Stimulated activated CD8-positive, alpha-beta memory T cell treated with anti-CD3 and anti-CD28 coated beads, Interleukin-7, amount 100 ng/mL, for 24 hours (primary cell): ENCODE measurements around the gene SBNO2.

Experiments
- DNase-seq: peaks from one replicate; pipeline ENCODE4 v3.0.0-alpha.2; 2020; ENCODE audit warnings: low read depth

The SBNO2 gene

DNA sequence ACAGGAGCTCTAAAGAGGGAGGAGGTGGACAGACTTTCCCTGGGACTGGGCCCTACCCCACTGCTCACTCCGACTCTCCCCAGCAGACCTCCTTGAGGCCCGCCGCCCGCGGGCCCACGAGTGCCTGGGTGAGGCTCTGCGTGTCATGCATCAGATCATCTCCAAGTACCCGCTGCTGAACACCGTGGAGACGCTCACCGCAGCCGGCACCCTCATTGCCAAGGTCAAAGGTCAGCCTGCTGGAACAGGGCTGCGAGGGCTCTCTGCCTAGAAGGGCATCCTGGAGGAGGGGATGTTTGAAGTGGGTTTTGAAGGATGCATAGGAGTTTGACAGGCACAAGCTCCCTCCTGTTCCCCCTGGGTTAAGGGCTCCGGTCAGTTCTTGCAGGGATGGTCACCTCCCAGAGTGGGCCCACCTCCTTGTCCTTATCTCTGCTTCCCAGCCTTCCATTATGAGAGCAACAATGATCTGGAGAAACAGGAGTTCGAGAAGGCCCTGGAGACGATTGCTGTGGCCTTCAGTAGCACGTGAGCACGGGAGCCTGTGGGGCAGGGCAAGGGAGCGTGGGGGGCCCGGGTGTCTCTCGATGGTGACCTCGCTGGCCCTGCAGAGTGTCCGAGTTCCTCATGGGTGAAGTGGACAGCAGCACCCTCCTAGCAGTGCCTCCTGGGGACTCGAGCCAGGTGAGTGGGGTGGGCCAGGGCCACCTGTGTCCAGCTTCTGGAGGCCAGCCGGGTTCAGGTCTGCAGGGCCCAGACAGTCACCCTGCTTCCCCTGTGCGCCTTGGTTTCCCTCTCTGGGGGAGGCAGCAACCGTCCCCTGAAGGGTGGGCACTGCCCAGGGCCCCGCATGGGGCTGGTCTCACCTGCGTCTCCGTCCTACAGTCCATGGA is 100.8 kb downstream of the SBNO2 start:
- no peak for DNase-seq

DNA sequence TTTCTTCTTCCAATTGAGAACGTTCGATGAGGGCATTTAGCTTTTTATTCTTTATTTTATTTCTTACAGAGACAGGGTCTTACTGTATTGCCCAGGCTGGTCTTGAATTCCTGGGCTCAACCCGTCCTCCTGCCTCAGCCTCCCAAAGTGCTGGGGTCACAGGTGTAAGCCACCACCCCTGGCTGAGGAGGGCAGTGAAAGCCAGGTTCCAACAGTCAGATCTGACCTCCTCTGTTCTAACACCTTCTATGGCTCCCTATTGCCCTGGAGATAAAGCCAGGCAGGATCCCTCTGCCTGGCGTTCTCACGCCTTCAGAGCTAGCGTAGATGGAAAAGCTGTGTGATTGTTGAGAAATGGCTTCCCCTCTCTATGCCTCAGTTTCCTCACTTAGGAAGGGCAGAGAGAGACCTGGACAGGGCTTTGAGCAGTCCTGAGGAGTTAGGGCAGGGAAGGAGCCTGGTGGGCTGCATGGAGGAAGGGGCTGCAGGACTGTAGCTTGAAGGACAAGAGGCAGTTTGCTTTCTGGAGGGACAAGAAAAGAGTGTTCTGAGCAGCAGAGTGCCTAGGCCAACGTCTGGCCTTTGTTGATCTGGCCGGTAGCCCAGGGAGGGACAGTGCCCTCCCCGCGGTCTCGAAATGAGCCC is 101.6 kb downstream of the SBNO2 start:
- no peak for DNase-seq

GRCh38 chr19:1070931-1071791 is 102.9 kb downstream of the SBNO2 start:
- DNase-seq = no peak

GRCh38 chr19:1070576-1070930 is 103.5 kb downstream of the SBNO2 start:
- DNase-seq = no peak

GRCh38 chr19:1069009-1069779 is 104.9 kb downstream of the SBNO2 start:
- DNase-seq = no peak

DNA sequence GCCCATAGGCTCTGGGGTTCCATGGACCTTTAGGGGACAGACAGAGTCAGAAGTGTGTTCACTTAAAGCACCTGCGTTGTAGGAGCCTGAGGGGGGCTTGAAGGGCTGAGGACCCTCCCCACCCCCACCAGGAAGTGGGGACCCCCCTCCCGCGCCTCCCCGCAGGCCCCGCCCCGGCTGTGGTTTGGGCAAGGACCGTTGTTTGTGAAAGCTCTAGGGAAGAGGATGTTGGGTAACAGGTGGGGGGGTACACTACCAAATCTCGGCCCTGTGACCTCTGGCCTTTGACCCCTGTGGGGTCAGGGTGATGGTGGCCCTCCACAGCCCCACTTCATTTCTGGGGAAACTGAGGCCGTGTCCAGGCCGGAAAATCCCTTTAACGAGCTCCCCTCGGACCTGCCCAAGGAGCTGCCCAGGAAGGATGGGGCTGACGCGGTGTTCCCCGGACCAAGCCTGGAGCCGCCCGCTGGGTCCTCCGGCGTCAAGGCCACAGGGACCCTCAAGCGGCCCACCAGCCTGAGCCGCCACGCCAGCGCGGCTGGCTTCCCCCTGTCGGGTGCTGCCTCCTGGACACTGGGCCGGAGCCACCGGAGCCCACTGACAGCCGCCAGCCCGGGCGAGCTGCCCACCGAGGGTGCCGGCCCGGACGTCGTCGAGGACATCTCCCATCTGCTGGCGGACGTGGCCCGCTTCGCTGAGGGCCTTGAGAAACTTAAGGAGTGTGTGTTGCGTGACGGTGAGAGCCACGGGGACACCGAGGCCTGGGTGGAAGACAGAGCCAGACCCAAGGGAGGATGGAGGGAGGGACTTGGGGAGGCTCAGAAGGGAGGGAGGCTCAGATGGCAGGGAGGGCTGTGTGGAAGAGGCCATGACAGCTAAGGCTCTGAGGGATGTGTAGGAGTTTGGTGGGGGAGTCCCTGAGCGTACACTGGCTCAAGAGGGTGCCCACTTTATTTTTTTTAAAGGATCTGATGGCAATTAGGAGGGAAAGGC is 105.8 kb downstream of the SBNO2 start:
- DNase-seq = no peak

- DNase-seq = no peak
Observed at GRCh38 chr19:1067341-1067957, 106.6 kb downstream of the SBNO2 start.

DNA sequence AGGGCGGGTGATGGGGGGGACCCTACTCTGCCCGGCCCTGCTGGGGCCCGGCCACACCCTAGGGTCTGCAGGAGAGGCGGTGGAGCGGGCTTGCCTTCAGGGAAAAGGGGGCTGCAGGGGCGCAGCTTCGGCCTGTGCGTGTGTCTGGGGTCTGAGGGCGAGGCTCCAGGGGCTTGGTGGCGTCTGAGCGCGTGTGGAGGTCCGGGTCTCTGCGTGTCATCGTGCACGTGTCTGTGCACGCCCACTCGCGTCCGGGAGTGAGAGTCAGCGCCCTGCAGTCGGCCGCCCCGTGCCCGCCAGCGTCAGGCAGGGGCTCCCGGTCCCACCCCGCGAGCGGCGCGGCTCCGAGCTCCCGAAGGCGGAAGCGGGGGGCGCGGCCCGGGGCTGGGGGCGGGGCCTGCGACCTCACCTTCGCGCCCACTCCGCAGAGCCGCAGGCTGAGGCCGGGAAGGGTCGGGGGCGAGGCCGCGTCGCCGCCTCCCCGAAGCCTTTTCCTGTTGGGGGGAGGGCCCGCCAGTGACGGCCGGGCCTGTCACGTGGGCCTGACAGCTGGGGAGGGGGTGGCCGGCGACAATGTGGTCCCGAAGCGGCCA is 107.2 kb downstream of the SBNO2 start, which contains the start of gene ARHGAP45:
ARHGAP45 (plus strand) TSS at position 420 of the 593 bp plus-strand sequence. CDS start 239 bp downstream, outside the sequence.
- DNase-seq = peak; percentile 53

- DNase-seq = no peak
Observed at GRCh38 chr19:1066251-1066747, 107.8 kb downstream of the SBNO2 start.

- no peak for DNase-seq
Observed at GRCh38 chr19:1065606-1066109, 108.4 kb downstream of the SBNO2 start.

DNA sequence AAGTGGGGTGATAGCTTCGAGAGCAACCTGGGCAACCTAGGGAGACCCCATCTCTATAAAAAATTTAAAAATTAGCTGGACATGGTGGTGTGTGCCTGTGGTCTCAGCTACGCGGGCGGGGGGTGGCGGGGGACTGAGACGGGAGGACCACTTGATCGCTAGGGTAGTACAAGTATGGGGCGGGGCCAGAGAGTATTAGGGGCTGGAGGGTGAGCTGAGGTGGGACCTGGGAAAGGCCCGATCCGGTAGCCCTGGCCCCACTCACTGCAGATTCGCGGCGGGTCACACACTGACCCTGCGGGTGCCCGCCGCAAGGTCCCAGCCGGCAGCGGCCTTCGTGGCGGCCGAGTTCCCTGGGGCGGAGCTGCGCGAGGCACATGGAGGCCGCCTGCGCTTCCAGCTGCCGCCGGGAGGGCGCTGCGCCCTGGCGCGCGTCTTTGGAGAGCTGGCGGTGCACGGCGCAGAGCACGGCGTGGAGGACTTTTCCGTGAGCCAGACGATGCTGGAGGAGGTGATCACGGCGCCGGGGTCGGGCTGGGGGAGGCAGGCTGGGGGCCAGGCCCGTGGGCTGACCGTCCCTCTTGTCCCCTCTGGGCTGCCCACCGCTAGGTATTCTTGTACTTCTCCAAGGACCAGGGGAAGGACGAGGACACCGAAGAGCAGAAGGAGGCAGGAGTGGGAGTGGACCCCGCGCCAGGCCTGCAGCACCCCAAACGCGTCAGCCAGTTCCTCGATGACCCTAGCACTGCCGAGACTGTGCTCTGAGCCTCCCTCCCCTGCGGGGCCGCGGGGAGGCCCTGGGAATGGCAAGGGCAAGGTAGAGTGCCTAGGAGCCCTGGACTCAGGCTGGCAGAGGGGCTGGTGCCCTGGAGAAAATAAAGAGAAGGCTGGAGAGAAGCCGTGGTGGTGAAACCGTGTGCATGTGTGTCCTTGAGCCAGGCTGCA is 109.1 kb downstream of the SBNO2 start:
- no peak for DNase-seq

- no peak for DNase-seq
Observed at GRCh38 chr19:1063909-1064660, 110.0 kb downstream of the SBNO2 start.

DNA sequence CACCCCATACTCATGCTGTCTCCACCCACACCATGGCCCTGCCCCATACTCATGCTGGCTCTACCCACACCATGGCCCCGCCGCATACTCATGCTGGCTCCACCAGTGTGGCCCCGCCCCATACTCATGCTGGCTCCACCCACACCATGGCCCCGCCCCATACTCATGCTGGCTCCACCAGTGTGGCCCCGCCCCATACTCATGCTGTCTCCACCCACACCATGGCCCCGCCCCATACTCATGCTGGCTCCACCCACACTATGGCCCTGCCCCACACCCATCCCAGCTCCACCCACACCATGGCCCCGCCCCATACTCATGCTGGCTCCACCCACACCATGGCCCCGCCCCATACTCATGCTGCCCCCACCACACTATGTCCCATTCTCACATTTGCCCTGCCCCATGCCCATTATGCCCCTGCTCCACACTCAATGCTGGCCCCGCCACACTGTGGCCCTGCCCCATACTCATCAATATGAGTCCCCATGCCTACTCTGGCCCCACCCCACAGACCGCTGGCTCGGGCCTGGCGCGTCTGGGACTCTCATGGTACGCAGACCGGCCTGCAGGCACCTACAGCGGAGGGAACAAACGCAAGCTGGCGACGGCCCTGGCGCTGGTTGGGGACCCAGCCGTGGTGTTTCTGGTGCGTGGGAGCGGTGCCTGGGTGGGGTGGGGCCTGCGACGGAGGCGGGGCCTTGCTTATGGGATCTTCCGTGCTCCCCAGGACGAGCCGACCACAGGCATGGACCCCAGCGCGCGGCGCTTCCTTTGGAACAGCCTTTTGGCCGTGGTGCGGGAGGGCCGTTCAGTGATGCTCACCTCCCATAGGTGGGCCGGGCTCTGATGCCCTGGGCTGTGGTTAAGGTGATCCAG is 110.8 kb downstream of the SBNO2 start:
- no peak for DNase-seq

- no peak for DNase-seq
Observed at GRCh38 chr19:1062387-1063029, 111.6 kb downstream of the SBNO2 start.

DNA sequence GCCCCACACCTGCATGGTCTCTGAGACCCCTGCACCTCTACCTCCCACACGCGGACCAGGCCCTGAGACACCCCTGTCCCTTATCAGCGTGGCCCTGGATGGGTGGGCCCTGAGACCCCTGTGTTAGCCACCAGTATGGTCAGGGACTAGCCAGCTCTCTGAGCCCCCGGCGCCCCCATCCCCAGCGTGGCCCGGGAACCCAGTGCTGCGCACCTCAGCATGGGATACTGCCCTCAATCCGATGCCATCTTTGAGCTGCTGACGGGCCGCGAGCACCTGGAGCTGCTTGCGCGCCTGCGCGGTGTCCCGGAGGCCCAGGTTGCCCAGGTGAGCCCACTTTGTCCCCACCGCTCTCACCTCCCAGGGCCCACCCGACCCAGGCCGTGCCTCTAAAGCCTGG is 112.1 kb downstream of the SBNO2 start:
- DNase-seq = no peak

- DNase-seq = no peak
Observed at GRCh38 chr19:1060689-1061088, 113.4 kb downstream of the SBNO2 start.
